ENCODE measurements around the gene PAX5.
"Not testable (repeated sequence)": the region's sequence is repeated elsewhere in the genome, so short reads cannot be mapped to it uniquely, and the experiment has no call there.

The PAX5 gene

GRCh38 chr9:36878986-36879982 lies 154.8 kb downstream of the PAX5 start:
- no peak for DNase-seq (ENCODE audit: low read depth in 2 of 2)

- no peak for DNase-seq (ENCODE audit: low read depth in 2 of 2)
These were observed 156.8 kb downstream of the PAX5 start for GRCh38 chr9:36877239-36877638.

GRCh38 chr9:36876056-36876455 lies 158.0 kb downstream of the PAX5 start:
- no peak for DNase-seq (ENCODE audit: low read depth in 2 of 2)

GRCh38 chr9:36874921-36875320 lies 159.1 kb downstream of the PAX5 start:
- no peak for DNase-seq (ENCODE audit: low read depth in 2 of 2)

- no peak for DNase-seq (ENCODE audit: low read depth in 2 of 2)
These were observed 159.8 kb downstream of the PAX5 start for GRCh38 chr9:36874261-36874660.

- DNase-seq (ENCODE audit: low read depth in 2 of 2): peak; percentile 34
These were observed 160.7 kb downstream of the PAX5 start for GRCh38 chr9:36873247-36873875.

- no peak for DNase-seq (ENCODE audit: low read depth in 2 of 2)
These were observed 161.4 kb downstream of the PAX5 start for GRCh38 chr9:36872641-36873040.

- no peak for DNase-seq (ENCODE audit: low read depth in 2 of 2)
These were observed 162.5 kb downstream of the PAX5 start for GRCh38 chr9:36871606-36872005.

GRCh38 chr9:36870960-36871359 lies 163.1 kb downstream of the PAX5 start:
- no peak for DNase-seq (ENCODE audit: low read depth in 2 of 2)

- DNase-seq (ENCODE audit: low read depth in 2 of 2): not testable (repeated sequence)
These were observed 164.5 kb downstream of the PAX5 start for GRCh38 chr9:36869605-36870004.

- DNase-seq (ENCODE audit: low read depth in 2 of 2): no peak
These were observed 165.3 kb downstream of the PAX5 start for GRCh38 chr9:36868586-36869282.

GRCh38 chr9:36867672-36868471 lies 166.2 kb downstream of the PAX5 start:
- no peak for DNase-seq (ENCODE audit: low read depth in 2 of 2)

- no peak for DNase-seq (ENCODE audit: low read depth in 2 of 2)
These were observed 166.8 kb downstream of the PAX5 start for GRCh38 chr9:36867241-36867640.

GRCh38 chr9:36866840-36867239 lies 167.2 kb downstream of the PAX5 start:
- no peak for DNase-seq (ENCODE audit: low read depth in 2 of 2)

- DNase-seq (ENCODE audit: low read depth in 2 of 2): no peak
These were observed 168.1 kb downstream of the PAX5 start for GRCh38 chr9:36865731-36866635.

- no peak for DNase-seq (ENCODE audit: low read depth in 2 of 2)
These were observed 169.3 kb downstream of the PAX5 start for GRCh38 chr9:36864491-36865410.

GRCh38 chr9:36862206-36863145 lies 171.6 kb downstream of the PAX5 start:
- DNase-seq (ENCODE audit: low read depth in 2 of 2): no peak

- no peak for DNase-seq (ENCODE audit: low read depth in 2 of 2)
These were observed 172.4 kb downstream of the PAX5 start for GRCh38 chr9:36861528-36862205.

Data from stimulated activated CD8-positive, alpha-beta memory T cell treated with anti-CD3 and anti-CD28 coated beads, Interleukin-7, amount 100 ng/mL, for 4 hours (primary cell).